ENCODE results near the gene RESF1.
A peak's percentile ranks its signal among the peaks of the same experiment; 100 is the strongest.
"Not testable (repeated sequence)": the region's sequence is repeated elsewhere in the genome, so short reads cannot be mapped to it uniquely, and the experiment has no call there.

The RESF1 gene, protein sequence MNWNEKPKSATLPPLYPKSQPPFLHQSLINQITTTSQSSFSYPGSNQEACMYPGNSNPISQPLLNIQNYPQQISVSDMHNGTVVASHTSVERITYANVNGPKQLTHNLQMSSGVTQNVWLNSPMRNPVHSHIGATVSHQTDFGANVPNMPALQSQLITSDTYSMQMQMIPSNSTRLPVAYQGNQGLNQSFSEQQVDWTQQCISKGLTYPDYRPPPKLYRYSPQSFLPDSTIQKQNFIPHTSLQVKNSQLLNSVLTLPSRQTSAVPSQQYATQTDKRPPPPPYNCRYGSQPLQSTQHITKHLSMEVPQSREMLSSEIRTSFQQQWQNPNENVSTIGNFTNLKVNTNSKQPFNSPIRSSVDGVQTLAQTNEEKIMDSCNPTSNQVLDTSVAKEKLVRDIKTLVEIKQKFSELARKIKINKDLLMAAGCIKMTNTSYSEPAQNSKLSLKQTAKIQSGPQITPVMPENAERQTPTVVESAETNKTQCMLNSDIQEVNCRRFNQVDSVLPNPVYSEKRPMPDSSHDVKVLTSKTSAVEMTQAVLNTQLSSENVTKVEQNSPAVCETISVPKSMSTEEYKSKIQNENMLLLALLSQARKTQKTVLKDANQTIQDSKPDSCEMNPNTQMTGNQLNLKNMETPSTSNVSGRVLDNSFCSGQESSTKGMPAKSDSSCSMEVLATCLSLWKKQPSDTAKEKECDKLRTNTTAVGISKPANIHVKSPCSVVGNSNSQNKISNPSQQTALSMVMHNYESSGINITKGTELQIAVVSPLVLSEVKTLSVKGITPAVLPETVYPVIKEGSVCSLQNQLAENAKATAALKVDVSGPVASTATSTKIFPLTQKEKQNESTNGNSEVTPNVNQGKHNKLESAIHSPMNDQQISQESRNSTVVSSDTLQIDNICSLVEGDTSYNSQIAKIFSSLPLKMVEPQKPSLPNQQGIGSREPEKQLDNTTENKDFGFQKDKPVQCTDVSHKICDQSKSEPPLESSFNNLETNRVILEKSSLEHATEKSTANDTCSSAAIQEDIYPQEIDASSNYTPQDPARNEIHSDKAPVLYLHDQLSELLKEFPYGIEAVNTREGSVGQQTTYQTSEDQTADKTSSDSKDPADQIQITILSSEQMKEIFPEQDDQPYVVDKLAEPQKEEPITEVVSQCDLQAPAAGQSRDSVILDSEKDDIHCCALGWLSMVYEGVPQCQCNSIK (N-terminal part only)

GRCh38 chr12:31959161-31959700, at the start of gene RESF1:
TSS of gene RESF1 (plus strand) at chr12:31959415. CDS start at chr12:31980956, 21,541 bp downstream.
- peak; percentile 66 for DNase-seq (ENCODE audit: low read depth)

DNA sequence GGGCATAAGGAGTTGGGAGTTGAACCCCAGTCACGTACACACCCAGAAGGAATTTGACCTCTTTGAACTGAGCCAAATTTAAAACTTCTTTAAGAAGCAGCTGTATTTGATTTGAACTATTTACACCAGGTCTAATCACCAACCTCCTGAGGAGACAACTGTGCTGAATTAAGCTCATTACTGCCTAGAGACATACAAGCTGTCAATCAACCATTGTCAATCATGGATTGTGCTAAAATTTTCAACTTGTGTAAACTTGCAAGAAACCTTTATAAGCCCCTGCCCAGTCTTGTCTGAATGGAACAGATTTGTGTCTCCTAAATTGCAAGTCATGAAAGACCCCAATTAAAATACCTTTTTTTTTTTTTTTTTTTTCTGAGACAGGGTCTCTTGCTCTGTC, 44.3 kb upstream of the RESF1 start:
- no peak for DNase-seq (ENCODE audit: low read depth)

DNA sequence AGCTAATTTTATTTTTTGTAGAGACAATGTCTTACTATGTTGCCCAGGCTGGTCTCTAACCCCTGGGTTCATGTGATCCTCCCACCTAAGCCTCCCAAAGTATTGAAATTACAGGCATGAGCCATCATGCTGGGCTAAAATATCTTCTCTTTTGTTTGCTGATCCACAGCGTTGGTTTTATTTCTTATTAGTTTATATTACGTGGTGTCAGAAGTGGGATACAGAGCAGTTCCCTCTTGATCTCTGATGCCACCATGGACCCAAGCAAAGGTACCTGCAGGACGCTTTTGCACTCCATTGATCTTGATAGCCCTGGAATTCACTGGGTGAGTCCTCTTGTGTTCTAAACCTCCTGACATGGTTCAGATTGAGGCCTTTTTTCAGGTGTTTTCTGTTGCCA, 43.8 kb upstream of the RESF1 start:
- no peak for DNase-seq (ENCODE audit: low read depth)

GRCh38 chr12:31922341-31923062, 36.7 kb upstream of the RESF1 start:
- no peak for DNase-seq (ENCODE audit: low read depth)

- no peak for DNase-seq (ENCODE audit: low read depth)
Observed at GRCh38 chr12:31923063-31923412, 36.2 kb upstream of the RESF1 start.

GRCh38 chr12:31928246-31929026, 30.8 kb upstream of the RESF1 start:
- no peak for DNase-seq (ENCODE audit: low read depth)

DNA sequence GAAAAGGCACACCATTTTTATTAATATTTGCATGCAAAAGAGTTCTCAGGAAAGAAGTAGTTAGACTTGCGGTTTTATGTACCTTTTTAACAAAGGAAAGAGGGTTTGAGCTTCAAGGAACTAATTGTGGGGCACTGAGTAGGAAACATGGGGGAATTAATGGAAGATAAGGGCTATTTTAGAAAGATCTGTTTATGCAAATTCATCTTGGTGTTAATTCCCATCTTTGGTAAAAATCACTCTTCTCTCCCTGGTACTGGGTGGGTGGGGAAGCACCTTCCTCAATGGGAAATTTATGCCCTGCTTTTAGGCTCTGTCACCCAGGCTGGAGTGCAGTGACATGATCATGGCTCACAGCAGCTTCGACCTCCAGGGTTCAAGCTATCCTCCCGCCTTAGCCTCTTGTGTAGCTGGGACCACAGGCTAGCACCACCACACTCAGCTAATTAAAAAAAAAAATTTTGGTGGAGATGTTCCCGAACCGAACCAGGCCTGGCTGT, 30.1 kb upstream of the RESF1 start:
- no peak for DNase-seq (ENCODE audit: low read depth)

DNA sequence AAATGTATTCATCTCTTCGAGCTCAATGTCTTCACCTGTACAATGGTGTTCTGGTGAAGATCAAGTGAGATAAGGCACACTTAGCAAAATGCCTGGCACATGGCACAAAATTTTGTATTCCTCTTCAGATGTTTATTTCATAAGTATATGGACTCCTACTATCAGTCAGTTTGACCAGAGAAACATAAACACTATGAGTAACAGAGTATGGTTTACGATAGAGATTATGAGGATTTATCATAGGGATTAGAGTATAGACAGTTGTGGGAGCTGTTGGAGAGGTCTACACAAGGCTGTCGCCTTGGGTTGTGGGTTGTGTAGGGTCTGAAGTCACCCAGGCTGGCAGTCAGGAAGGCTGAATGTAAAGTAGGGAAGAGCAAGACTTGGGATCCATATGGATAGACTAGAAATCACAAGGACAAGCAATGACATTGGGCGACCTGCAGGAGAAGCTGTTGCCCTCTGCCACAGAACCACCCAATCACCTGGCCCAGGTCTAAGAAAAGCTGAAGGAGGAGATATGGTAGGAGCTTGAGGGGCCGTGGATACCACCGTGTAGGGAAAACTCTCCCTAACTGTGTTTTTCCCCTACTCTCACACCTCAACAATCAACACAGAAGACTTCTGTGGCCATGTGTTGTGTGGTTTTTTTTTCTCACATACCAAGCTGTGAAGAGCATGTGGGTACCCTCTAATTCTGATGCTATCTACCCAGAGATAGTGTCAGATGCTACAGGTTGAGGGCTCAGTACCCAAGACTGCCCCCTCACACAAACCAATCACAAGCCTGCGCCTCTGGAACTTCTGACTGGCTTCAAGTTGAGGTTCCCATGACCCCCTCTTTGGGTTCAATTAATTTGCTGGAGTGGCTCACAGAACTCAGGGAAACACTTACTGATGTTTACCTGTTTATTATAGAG, 27.2 kb upstream of the RESF1 start:
- no peak for DNase-seq (ENCODE audit: low read depth)

DNA sequence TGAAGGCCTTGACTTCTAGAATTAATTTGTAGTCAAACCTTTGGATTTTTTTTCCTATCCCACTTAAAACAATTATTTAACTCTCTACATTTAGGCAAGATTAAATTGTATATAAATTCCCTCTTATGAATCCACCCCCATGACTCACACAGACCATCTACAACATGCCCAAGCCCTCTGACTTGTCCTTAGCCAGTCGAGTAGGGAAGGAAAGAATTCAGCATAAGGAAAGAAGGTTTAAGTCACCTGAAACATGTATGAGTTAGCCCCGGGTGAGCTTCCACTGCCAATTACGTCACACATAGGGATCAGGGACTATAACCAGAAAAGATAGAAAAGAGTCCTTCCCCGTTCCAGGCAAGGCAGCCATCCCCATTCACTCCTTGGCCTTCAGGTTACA, 14.9 kb upstream of the RESF1 start:
- no peak for DNase-seq (ENCODE audit: low read depth)

DNA sequence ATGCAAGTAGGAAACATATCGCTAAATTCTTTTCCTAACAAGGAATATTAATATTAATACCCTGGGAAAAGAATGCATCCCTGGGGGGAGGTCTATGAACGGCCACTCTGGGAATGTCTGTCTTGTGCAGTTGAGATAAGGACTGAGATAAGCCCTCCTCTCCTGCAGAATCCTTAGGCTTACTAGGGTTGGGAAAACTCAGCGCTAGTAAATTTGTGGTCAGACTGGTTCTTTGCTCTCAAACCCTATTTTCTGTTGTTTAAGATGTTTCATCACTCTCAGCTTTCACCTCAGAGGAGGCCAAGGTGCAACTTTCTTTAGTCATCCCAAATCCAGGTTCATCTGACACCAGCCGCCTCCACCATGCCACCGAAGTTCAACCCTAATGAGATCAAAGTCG, 11.2 kb upstream of the RESF1 start:
- DNase-seq (ENCODE audit: low read depth), result no peak

DNA sequence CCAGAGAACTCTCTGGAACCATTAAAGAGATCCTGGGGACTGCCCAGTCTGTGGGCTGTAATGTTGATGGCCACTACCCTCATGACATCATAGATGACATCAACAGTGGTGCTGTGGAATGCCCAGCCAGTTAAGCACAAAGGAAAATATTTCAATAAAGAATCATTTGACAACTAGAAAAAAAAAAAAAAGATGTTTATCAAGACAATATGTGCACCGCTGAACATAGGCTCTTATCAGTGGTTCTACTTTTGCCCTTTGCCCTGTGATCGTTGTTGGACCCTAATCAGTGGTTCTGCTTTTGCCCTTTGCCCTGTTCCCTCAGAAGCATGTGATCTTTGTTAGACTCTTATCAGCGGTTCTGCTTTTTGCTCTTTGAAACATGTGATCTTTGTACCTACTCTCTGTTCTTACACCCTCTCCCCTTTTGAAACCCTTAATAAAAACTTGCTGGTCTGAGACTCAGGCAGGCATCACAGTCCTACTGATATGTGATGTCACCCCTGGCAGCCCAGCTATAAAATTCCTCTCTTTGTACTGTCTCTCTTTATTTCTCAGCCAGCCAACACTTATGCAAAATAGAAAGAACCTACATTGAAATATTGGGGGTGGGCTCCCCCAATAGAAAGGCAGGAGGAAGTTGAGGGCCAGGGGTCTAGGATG, 10.4 kb upstream of the RESF1 start:
- not testable (repeated sequence) for DNase-seq (ENCODE audit: low read depth)

DNA sequence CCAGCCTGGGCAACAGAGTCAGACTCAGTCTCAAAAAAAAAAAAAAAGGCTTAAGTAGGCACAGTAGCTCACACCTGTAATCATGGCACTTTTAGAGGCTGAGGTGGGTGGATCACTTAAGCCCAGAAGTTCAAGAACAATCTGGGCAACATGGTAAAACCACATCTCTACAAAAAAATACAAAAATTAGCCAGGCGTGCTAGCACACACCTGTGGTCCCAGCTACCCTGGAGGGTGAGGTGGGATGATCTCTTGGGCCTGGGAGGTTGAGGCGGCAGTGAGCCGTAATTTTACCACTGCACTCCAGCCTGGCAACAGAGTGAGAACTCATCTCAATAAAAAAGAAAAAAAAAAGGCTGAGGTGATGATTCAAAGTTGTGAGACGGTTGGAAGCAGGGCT, 9.1 kb upstream of the RESF1 start:
- no peak for DNase-seq (ENCODE audit: low read depth)

GRCh38 chr12:31950492-31950891, 8.7 kb upstream of the RESF1 start:
- no peak for DNase-seq (ENCODE audit: low read depth)

DNA sequence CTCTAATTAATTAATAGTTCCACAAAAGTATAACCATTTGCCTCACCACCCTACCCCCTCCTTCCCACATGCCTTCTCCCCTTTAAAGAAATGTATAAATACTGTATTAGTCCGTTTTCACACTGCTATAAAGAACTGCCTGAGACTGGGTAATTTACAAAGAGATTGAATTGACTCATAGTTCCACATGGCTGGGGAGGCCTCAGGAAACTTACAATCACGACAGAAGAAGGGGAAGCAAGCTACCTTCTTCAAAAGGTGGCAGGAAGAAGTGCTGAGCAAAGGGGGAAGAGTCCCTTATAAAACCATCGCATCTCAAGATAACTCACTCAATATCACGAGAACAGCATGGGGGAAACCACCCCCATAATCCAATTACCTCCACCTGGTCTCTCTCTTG, 8.2 kb upstream of the RESF1 start:
- no peak for DNase-seq (ENCODE audit: low read depth)

- no peak for DNase-seq (ENCODE audit: low read depth)
Observed at GRCh38 chr12:31951939-31952338, 7.3 kb upstream of the RESF1 start.

- DNase-seq (ENCODE audit: low read depth), result no peak
Observed at GRCh38 chr12:31952418-31952817, 6.8 kb upstream of the RESF1 start.

DNA sequence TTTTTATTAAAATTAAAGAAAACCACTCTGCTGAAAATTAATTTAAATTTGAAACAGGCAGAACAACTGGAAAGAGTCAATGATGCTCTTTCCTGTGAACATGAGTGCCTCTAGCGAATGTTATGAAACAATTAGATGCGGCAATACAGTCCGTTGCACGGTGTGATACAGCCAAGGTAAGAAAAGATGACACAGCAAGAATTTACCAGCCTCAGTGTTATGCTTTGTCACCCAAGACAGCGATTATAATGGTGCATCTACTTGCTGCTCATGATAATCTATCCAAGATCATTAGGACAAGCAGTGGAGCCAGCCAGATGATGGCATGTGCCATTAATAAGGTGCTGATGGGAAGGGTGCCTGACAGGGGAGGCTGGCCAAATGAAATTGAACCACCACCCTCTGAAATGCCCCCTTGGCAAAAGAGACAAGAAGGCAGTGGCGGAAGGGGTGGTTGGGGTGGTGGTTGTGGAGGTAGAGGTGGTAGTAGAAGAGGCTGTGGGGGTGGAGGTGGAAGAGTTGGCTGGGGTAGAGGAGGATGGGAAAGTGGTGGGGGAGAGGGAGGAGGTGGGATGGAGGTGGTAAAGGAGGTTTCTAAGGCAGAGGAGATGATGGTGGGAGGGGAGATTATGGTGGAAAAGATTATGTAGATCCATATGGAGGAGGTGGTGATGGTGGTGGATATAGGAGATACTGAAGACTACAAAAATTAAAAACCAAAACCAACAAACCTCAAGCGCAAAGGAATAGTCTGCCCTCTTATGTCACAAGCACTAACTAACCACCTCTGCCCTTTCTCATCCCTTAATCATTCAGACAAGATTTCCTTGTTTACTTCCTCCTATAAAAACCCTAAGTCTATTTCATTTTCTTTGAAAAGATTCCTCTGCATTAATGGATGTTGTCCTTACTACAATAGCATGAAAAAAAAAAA, 4.0 kb upstream of the RESF1 start:
- no peak for DNase-seq (ENCODE audit: low read depth)

Data from stimulated activated CD8-positive, alpha-beta memory T cell treated with anti-CD3 and anti-CD28 coated beads, Interleukin-15, amount 100 ng/mL, for 24 hours (primary cell).